ENCODE results near the gene SLC8A3. TPM values are rescaled to one million over a fixed set of nuclear protein-coding genes. Genes with fewer than 3 reads are reported as not detected.
"Not testable (repeated sequence)": the region's sequence is repeated elsewhere in the genome, so short reads cannot be mapped to it uniquely, and the experiment has no call there.

The SLC8A3 gene, protein sequence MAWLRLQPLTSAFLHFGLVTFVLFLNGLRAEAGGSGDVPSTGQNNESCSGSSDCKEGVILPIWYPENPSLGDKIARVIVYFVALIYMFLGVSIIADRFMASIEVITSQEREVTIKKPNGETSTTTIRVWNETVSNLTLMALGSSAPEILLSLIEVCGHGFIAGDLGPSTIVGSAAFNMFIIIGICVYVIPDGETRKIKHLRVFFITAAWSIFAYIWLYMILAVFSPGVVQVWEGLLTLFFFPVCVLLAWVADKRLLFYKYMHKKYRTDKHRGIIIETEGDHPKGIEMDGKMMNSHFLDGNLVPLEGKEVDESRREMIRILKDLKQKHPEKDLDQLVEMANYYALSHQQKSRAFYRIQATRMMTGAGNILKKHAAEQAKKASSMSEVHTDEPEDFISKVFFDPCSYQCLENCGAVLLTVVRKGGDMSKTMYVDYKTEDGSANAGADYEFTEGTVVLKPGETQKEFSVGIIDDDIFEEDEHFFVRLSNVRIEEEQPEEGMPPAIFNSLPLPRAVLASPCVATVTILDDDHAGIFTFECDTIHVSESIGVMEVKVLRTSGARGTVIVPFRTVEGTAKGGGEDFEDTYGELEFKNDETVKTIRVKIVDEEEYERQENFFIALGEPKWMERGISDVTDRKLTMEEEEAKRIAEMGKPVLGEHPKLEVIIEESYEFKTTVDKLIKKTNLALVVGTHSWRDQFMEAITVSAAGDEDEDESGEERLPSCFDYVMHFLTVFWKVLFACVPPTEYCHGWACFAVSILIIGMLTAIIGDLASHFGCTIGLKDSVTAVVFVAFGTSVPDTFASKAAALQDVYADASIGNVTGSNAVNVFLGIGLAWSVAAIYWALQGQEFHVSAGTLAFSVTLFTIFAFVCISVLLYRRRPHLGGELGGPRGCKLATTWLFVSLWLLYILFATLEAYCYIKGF
- total RNA-seq, result not detected in 2 replicates
- long read RNA-seq, result 0 reads

DNA sequence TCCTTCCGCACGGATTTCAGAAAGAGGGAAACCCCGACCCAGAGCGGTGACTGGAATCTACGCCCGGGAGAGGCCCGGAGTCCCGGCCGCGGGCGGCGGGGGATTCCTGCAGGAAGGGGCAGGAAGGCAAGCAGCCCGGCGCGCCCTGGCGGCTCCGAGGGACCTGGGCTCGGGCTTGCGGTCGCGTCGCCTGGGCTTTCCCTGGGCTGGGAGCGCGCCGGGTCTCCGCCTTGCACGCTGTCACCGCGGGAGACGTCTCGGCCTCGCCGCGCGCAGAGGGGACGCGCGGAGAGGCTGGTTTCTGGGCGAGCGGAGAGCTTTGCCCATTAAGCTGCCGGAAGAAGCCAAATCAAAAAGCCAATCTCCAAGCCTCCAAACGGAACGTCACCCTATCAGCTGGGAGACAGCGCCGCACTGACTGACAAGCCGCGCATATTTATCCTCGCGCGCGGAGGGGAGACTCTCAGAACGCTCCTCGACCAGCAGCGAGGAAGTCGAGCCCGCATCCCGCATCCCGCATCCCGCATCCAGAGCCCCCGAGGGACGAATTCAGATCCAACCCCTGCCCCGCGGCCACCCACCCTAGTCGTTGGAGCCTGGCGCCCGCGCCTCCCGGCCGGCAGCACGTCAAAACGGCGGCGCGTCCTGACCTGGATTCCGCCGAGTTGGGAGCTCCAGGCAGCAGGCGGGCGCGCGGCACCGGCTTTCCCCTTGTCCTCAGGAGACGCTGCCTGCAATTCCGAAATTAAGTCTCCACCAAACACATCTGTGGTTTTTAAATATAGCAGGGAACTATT is at the start of gene SLC8A3:
Gene SLC8A3 (minus strand): TSS at position 293 of the 797 bp plus-strand sequence. CDS start 20,529 bp downstream, outside the sequence.
- H3K27ac Mint-ChIP-seq (ENCODE audit: unreplicated experiment), result no peak within 1 kb of the TSS
- no peaks in the 10 kb centered on the region for H3K36me3 Mint-ChIP-seq (ENCODE audit: unreplicated experiment)
- H3K9me3 Mint-ChIP-seq (ENCODE audit: unreplicated experiment), result no peaks in the 10 kb centered on the region
- peak within 1 kb of the TSS; percentile 78 for H3K4me3 Mint-ChIP-seq (ENCODE audit: unreplicated experiment)
- TF ChIP-seq, protein P1, sequence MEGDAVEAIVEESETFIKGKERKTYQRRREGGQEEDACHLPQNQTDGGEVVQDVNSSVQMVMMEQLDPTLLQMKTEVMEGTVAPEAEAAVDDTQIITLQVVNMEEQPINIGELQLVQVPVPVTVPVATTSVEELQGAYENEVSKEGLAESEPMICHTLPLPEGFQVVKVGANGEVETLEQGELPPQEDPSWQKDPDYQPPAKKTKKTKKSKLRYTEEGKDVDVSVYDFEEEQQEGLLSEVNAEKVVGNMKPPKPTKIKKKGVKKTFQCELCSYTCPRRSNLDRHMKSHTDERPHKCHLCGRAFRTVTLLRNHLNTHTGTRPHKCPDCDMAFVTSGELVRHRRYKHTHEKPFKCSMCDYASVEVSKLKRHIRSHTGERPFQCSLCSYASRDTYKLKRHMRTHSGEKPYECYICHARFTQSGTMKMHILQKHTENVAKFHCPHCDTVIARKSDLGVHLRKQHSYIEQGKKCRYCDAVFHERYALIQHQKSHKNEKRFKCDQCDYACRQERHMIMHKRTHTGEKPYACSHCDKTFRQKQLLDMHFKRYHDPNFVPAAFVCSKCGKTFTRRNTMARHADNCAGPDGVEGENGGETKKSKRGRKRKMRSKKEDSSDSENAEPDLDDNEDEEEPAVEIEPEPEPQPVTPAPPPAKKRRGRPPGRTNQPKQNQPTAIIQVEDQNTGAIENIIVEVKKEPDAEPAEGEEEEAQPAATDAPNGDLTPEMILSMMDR (IDR thresholded peaks at IDR 0.05), result no peak
- no peak for DNase-seq (ENCODE audit: extremely low spot score, unreplicated experiment)
- peaks cover 48% of the 10 kb centered on the region for H3K27me3 Mint-ChIP-seq (ENCODE audit: unreplicated experiment)
- H3K4me1 Mint-ChIP-seq (ENCODE audit: unreplicated experiment), result peaks cover 22% of the 10 kb centered on the region

DNA sequence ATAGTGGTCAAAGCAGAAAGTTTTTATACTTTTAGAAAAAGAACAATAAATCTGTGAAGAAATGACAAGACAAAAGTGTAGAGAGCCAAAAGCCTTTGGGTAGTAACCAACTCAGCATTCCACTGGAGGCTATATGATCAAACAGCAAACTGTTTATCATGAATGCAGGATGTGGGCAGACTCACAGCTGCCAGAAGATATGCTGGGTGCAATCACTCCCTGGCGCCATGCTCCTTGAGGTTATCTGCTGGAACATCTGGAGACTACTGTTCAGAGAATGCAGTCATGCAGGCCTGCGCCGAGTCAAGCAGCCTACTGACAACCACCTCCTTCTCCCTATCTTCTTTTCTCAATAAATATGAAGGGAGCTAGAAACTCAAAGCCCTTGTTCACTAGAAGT is 49.0 kb upstream of the SLC8A3 start:
- H3K36me3 Mint-ChIP-seq (ENCODE audit: unreplicated experiment), result no peaks in the 10 kb centered on the region
- peaks cover 7% of the 10 kb centered on the region for H3K9me3 Mint-ChIP-seq (ENCODE audit: unreplicated experiment)
- H3K27me3 Mint-ChIP-seq (ENCODE audit: unreplicated experiment), result no peaks in the 10 kb centered on the region
- no peak for DNase-seq (ENCODE audit: extremely low spot score, unreplicated experiment)
- no peak overlapping the region for H3K4me3 Mint-ChIP-seq (ENCODE audit: unreplicated experiment)
- no peak overlapping the region for H3K27ac Mint-ChIP-seq (ENCODE audit: unreplicated experiment)
- no peaks in the 10 kb centered on the region for H3K4me1 Mint-ChIP-seq (ENCODE audit: unreplicated experiment)
- TF ChIP-seq, protein P1 (IDR thresholded peaks at IDR 0.05), result no peak

DNA sequence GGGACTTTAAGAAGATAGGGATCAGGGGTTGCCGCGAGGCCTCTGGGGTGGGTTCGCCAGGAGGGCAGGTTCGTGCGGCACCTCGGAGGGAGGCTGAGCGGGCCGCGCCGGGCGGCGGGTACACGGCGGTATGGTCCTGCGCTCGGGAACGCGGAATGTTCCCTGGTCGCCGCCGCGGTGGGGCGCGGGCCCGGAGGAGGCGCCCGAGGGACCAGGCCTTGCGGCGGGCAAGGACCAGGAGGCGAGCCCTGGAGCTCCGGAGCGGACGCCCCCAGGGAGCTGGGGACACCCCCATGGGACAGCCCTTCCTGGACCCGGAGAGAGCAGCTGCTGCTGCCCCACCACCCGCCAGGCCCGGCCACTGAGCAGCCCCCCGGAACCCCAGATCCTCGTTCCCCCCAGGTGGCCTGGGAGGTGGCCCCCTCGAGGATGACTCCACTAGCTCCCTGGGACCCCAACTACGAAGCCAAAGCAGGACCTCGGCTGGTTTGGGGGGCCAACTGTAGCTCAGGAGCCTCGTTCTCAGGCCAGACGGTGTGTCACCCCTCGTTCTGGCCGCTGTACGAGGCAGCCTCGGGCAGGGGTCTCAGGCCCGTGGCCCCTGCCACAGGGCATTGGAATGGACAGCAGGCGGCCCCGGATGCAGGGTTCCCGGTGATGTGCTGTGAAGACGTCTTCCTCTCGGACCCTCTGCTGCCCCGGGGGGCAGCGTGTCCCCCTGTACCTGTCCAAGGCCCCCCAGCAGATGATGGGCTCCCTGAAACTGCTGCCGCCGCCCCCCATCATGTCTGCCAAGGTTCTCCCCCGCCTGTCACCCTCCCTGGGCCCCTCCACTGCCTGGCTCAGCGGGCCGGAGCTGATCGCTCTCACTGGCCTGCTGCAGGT is 45.6 kb upstream of the SLC8A3 start:
- Mint-ChIP-seq H3K4me1 (ENCODE audit: unreplicated experiment) (no peaks in the 10 kb centered on the region), H3K27ac (ENCODE audit: unreplicated experiment) (no peak overlapping the region), H3K36me3 (ENCODE audit: unreplicated experiment) (no peaks in the 10 kb centered on the region), H3K27me3 (ENCODE audit: unreplicated experiment) (no peaks in the 10 kb centered on the region), H3K9me3 (ENCODE audit: unreplicated experiment) (peaks cover 4% of the 10 kb centered on the region), H3K4me3 (ENCODE audit: unreplicated experiment) (no peak overlapping the region)
- TF ChIP-seq, protein P1 (IDR thresholded peaks at IDR 0.05), result no peak
- no peak for DNase-seq (ENCODE audit: extremely low spot score, unreplicated experiment)

DNA sequence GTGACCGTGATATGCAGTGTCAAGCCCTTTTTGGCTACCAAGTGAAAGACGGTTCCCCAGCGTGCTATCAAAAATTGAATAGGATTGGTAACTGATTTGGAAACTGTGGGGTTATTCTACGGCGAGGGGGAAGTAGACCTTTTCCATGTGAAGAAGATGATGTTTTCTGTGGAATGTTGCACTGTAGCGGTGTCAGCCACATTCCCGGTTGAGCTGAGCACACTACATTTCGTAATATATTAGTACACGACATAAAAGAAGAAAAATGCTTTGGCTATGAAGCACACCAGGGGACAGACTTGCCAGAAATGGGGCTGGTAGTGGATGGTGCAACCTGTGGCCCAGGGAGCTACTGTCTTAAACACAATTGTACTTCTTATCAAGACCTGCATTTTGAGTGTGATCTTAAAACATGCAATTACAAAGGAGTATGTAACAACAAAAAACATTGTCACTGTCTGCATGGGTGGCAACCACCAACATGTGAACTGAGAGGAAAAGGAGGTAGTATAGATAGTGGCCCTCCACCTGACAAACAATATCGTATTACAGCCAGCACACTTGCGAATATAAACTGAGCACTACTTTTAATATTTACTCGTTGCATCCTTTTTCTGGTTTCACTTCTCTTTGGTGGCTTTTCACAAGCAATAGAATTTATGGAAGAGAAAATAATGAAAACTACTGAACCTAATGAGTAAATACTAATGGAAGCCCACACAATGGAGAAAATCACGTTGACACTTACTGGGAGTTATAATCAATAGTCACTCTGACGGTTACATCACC is 43.2 kb upstream of the SLC8A3 start:
- not testable (repeated sequence) for H3K4me1 Mint-ChIP-seq (ENCODE audit: unreplicated experiment); H3K27ac Mint-ChIP-seq (ENCODE audit: unreplicated experiment); H3K27me3 Mint-ChIP-seq (ENCODE audit: unreplicated experiment); DNase-seq (ENCODE audit: extremely low spot score, unreplicated experiment); H3K4me3 Mint-ChIP-seq (ENCODE audit: unreplicated experiment); H3K36me3 Mint-ChIP-seq (ENCODE audit: unreplicated experiment); H3K9me3 Mint-ChIP-seq (ENCODE audit: unreplicated experiment)

DNA sequence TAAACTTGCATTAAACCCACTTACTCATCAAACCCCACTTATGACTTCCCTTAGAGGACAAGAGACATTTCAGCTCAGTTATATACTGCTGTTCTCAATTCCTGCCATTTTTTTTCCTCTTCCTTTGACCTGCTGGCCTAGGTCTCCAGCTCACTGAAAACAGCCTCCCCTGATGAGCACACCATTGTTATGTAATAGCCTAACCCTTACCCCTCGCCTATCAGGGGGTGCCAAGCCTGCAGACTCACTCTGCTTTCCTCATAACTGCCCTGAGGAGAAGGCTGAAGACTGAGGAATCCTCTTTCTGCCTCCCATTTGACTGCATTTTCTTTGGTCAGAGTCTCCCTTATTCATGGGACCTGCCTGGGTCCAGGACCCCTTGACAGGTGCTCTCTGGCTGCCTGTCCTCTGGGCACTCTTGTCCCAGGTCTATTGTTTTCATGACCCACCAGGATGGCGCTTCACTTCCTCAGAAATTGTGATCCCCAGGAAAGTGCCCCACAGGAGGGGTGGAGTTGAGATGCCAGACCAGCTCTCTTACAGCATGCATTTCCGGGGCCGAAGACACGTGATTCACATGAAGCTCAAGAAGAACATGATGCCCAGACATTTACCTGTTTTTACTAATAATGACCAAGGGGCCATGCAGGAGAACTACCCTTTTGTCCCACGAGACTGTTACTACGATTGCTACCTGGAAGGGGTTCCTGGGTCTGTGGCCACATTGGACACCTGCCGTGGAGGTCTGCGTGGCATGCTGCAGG is 41.3 kb upstream of the SLC8A3 start:
- H3K27me3 Mint-ChIP-seq (ENCODE audit: unreplicated experiment); H3K36me3 Mint-ChIP-seq (ENCODE audit: unreplicated experiment); H3K4me3 Mint-ChIP-seq (ENCODE audit: unreplicated experiment); H3K27ac Mint-ChIP-seq (ENCODE audit: unreplicated experiment); H3K4me1 Mint-ChIP-seq (ENCODE audit: unreplicated experiment); DNase-seq (ENCODE audit: extremely low spot score, unreplicated experiment); H3K9me3 Mint-ChIP-seq (ENCODE audit: unreplicated experiment): not testable (repeated sequence)
